GM18505 (cell line): ENCODE data around the gene PEAR1.

ENCODE experiments used
- ATAC-seq: cut with Tn5 transposase; IDR thresholded peaks from one replicate; pipeline ENCODE4 v1.9.1; 2021; ENCODE audit not compliant: unreplicated experiment
- POLR2A ChIP-seq: IDR thresholded peaks from 4 replicates; pipeline ENCODE4 v1.6.1; 2011; ENCODE audit warnings: borderline replicate concordance; ENCODE audit not compliant: insufficient read depth, insufficient read length; ENCODE audit errors: extremely low read depth

The PEAR1 gene

GRCh38 chr1:156894711-156895454 lies 1.4 kb downstream of the PEAR1 start:
- TF ChIP-seq POLR2A, result no peak
- no peak for ATAC-seq

- no peak for ATAC-seq
Measured at GRCh38 chr1:156895455-156895812, 1.9 kb downstream of the PEAR1 start.

GRCh38 chr1:156895927-156896326 lies 2.4 kb downstream of the PEAR1 start:
- TF ChIP-seq POLR2A, result no peak
- no peak for ATAC-seq

More at GRCh38 chr1:156895455-156895812, 1.9 kb downstream of the PEAR1 start:
- no peak for TF ChIP-seq POLR2A

GRCh38 chr1:156896490-156897033 lies 3.0 kb downstream of the PEAR1 start:
- ATAC-seq, result no peak
- TF ChIP-seq POLR2A, result no peak

GRCh38 chr1:156897078-156897825 lies 3.7 kb downstream of the PEAR1 start:
- no peak for TF ChIP-seq POLR2A
- no peak for ATAC-seq

- no peak for TF ChIP-seq POLR2A
- ATAC-seq, result no peak
Measured at GRCh38 chr1:156898161-156898566, 4.6 kb downstream of the PEAR1 start.

GRCh38 chr1:156898971-156899664 lies 5.6 kb downstream of the PEAR1 start:
- TF ChIP-seq POLR2A, result no peak

GRCh38 chr1:156899956-156900718 lies 6.6 kb downstream of the PEAR1 start:
- no peak for ATAC-seq
- TF ChIP-seq POLR2A, result no peak

More at GRCh38 chr1:156898971-156899664, 5.6 kb downstream of the PEAR1 start:
- ATAC-seq, result no peak

- ATAC-seq, result no peak
- no peak for TF ChIP-seq POLR2A
Measured at GRCh38 chr1:156900896-156901589, 7.5 kb downstream of the PEAR1 start.

GRCh38 chr1:156901590-156901900 lies 8.0 kb downstream of the PEAR1 start:
- TF ChIP-seq POLR2A, result no peak
- ATAC-seq, result no peak

- ATAC-seq, result no peak
- TF ChIP-seq POLR2A, result no peak
Measured at GRCh38 chr1:156901966-156902915, 8.7 kb downstream of the PEAR1 start.

GRCh38 chr1:156903328-156904091 lies 10.0 kb downstream of the PEAR1 start:
- ATAC-seq, result no peak
- TF ChIP-seq POLR2A, result no peak
